Heart left ventricle (tissue), 16 donors: ENCODE data around the gene MAGI2. TPM values are rescaled to one million over a fixed set of nuclear protein-coding genes. Genes with fewer than 3 reads are reported as not detected.

Experiments
- ATAC-seq, 4 donors: fragments of 200-7000 bp; cut with Tn5 transposase; one replicate each; pipeline ENCODE4 v1.9.1; 2020 to 2022; ENCODE audit warnings: moderate library complexity in 4 of 4, mild to moderate bottlenecking in 3 of 4, moderate number of reproducible peaks in 1 of 4
- DNase-seq, 5 donors: peaks; one replicate each; pipeline ENCODE4 v3.0.0-alpha.2; 2020
- H3K27ac ChIP-seq, 12 donors: fragments of 200-600 bp; sonication (generic) in 4 of 12; one replicate each; pipeline versions ENCODE4 v1.5.0 to v1.8.0; 2016 to 2022; ENCODE audit warnings: mild to moderate bottlenecking in 2 of 12
- H3K27me3 ChIP-seq, 9 donors: fragments of 200-600 bp; sonication (generic) in 2 of 9; one replicate each; pipeline versions ENCODE4 v1.5.1 to v1.8.0; 2016 to 2022; ENCODE audit warnings: mild to moderate bottlenecking in 3 of 9
- H3K36me3 ChIP-seq, 9 donors: fragments of 200-600 bp; sonication (generic) in 2 of 9; one replicate each; pipeline versions ENCODE4 v1.5.0 to v1.8.0; 2018 to 2022; ENCODE audit warnings: mild to moderate bottlenecking in 2 of 9
- H3K4me1 ChIP-seq, 12 donors: fragments of 200-600 bp; sonication (generic) in 4 of 12; one replicate each; pipeline versions ENCODE4 v1.5.0 to v1.8.0; 2016 to 2022; ENCODE audit warnings: mild to moderate bottlenecking in 3 of 12
- H3K4me3 ChIP-seq, 12 donors: fragments of 200-600 bp; sonication (generic) in 4 of 12; one replicate each; pipeline versions ENCODE4 v1.5.0 to v1.8.0; 2017 to 2022; ENCODE audit warnings: mild to moderate bottlenecking in 9 of 12, moderate library complexity in 4 of 12
- H3K9me3 ChIP-seq, 12 donors: fragments of 200-600 bp; sonication (generic) in 4 of 12; one replicate each; pipeline versions ENCODE4 v1.5.0 to v1.8.0; 2016 to 2022; ENCODE audit warnings: mild to moderate bottlenecking in 1 of 12
- CTCF ChIP-seq, 12 donors: fragments of 200-600 bp; sonication (generic) in 4 of 12; IDR thresholded peaks; one replicate each; pipeline versions ENCODE4 v1.5.0 to v1.8.0; 2018 to 2022; ENCODE audit warnings: antibody characterized with exemption in 12 of 12, mild to moderate bottlenecking in 5 of 12
- POLR2A ChIP-seq, 2 donors: fragments of 450-650 bp; IDR thresholded peaks; one replicate each; pipeline ENCODE4 v1.6.1; 2017; ENCODE audit warnings: antibody characterized with exemption in 2 of 2, mild to moderate bottlenecking in 2 of 2, moderate library complexity in 2 of 2
- WGBS, 4 donors: extraction: QIAGEN DNeasy Blood & Tissue Kit in 2 of 4; methylation state at CpG; one replicate each; pipeline versions ENCODE4 v1.1.5 to v1.1.7; 2013 to 2018; 5-methylcytosine and 5-hydroxymethylcytosine counted together
- intact Hi-C, 10 donors: fragments of 100-400 bp; cut with DNase I; formaldehyde crosslinking; loops; one replicate each; pipeline versions ENCODE4 v1.11.1 to v1.14.2; 2022
- polyA plus RNA-seq, 2 donors: library from polyadenylated mRNA; stranded (reverse); fragments of 200-250 nt; gene quantifications; one replicate each; pipeline ENCODE4 v1.2.3, GENCODE V29; 2013
- total RNA-seq, 9 donors: library from RNA; depleted of rRNA in 2 of 9; stranded (reverse); fragments of >200 nt in 2 of 9; fragmentation: NEBNext Ultra II Directional in 3 of 9; extraction: Animal tissue kit (Norgen Biotek cat#: 25700) in 3 of 9; gene quantifications; one replicate each; pipeline versions ENCODE4 v1.1.0 to v1.2.4, GENCODE V29; 2016 to 2023
- donor health status: ischemic (EF 13 %, LVEDD 7.1; RV severe dilation, severe dysfunction).
- donor health status: healthy with polysubstance abuse.
- donor health status: DM: no; HTN: yes; CAD: no.
- donor health status: DM: no; HTN: no; CAD: no.
- donor health status: ischemic (EF 25% LVEDD 6.9; RV normal size, moderate dysfunction).
- donor health status: ischemic (EF 25% LVEDD 5.7; RV mildly dilated, moderate dysfunction).
- donor health status: healthy.
- donor health status: DM: yes; HTN: yes; CAD: no.
- donor health status: ischemic (EF 35%, LVEDD 5.7; RV mildly dilated, moderate dysfunction).
- donor health status: nonischemic (EF 11% LVEDD 7.7; RV severe dilation, severe dysfunction).
- donor health status: DM: yes; HTN: yes; CAD: no.
- donor health status: PGD.
- donor health status: ischemic (EF 29% LVEDD 5.4; RV normal size, mild dysfunction).
- donor health status: nonischemic (EF 23%, LVEDD 6.1; RV moderate dilation, normal function).

Gene MAGI2
- total and polyA plus RNA-seq, 11 donors = 1.1 to 6.8 (median 3.8) TPM

GRCh38 chr7:78675511-78675910 lies 778.0 kb downstream of the MAGI2 start:
- ATAC-seq (no peak), DNase-seq (no peak)
- Histone ChIP-seq H3K27me3 (no peaks in the 10 kb centered on the region), H3K27ac (no peak overlapping the region), H3K9me3 (no peaks in the 10 kb centered on the region), H3K36me3 (no peaks in the 10 kb centered on the region), H3K4me3 (no peak overlapping the region), H3K4me1 (no peaks in the 10 kb centered on the region)
- TF ChIP-seq POLR2A (IDR thresholded peaks at IDR 0.05) (no peak), CTCF (IDR thresholded peaks at IDR 0.05) (no peak)
- intact Hi-C loops = no loop called here
- 82 to 89% (median 83%) methylated on average over 3 of the region's 3 CpGs for WGBS, 4 donors

GRCh38 chr7:78673272-78673671 lies 780.2 kb downstream of the MAGI2 start:
- no peaks in the 10 kb centered on the region for H3K36me3 ChIP-seq
- H3K9me3 ChIP-seq = no peaks in the 10 kb centered on the region
- TF ChIP-seq CTCF (IDR thresholded peaks at IDR 0.05) = no peak
- TF ChIP-seq POLR2A (IDR thresholded peaks at IDR 0.05) = no peak
- no peaks in the 10 kb centered on the region for H3K27me3 ChIP-seq
- H3K4me1 ChIP-seq = no peaks in the 10 kb centered on the region
- no peak overlapping the region for H3K27ac ChIP-seq
- intact Hi-C loops = no loop called here
- DNase-seq = no peak
- ATAC-seq = no peak
- no peak overlapping the region for H3K4me3 ChIP-seq

- TF ChIP-seq POLR2A (IDR thresholded peaks at IDR 0.05) (no peak), CTCF (IDR thresholded peaks at IDR 0.05) (no peak)
- Histone ChIP-seq H3K27me3 (no peaks in the 10 kb centered on the region), H3K27ac (no peak overlapping the region), H3K36me3 (no peaks in the 10 kb centered on the region), H3K9me3 (peaks cover 0 to 10% (median 0%) of the 10 kb centered on the region in 12 donors), H3K4me1 (no peaks in the 10 kb centered on the region), H3K4me3 (no peak overlapping the region)
- no peak for DNase-seq
- ATAC-seq = no peak
- WGBS, 4 donors = 92 to 95% (median 94%) methylated on average over 4 of the region's 4 CpGs
- intact Hi-C loops = no loop called here
Observed at GRCh38 chr7:78662939-78663338, 790.5 kb downstream of the MAGI2 start.

- 83 to 90% (median 88%) methylated on average over 3 of the region's 3 CpGs for WGBS, 4 donors
- no peaks in the 10 kb centered on the region for H3K4me1 ChIP-seq
- no peak overlapping the region for H3K27ac ChIP-seq
- no peak overlapping the region for H3K4me3 ChIP-seq
- ATAC-seq (no peak), DNase-seq (no peak)
- no peaks in the 10 kb centered on the region for H3K36me3 ChIP-seq
- H3K27me3 ChIP-seq = no peaks in the 10 kb centered on the region
- no peak for TF ChIP-seq POLR2A (IDR thresholded peaks at IDR 0.05)
- TF ChIP-seq CTCF (IDR thresholded peaks at IDR 0.05) = no peak
- intact Hi-C loops = no loop called here
- peaks cover 0 to 11% (median 0%) of the 10 kb centered on the region in 12 donors for H3K9me3 ChIP-seq
Observed at GRCh38 chr7:78649976-78650375, 803.5 kb downstream of the MAGI2 start.
